K562 (cell line): ENCODE data around the gene EIF2S3. TPM values are rescaled to one million over a fixed set of nuclear protein-coding genes. Genes with fewer than 3 reads are reported as not detected.

ENCODE experiments used
- CXXC5 ChIP-seq: fragments of 250-450 bp; sonication (Bioruptor Pico); IDR thresholded peaks from 2 replicates; pipeline ENCODE4 v1.8.0; 2022; ENCODE audit warnings: inconsistent platforms, mild to moderate bottlenecking, moderate library complexity
- EGR1 ChIP-seq: fragments of 450-650 bp; conservative IDR thresholded peaks from 2 replicates; pipeline ENCODE4 v1.6.1; 2017; ENCODE audit warnings: mild to moderate bottlenecking
- FIP1L1 ChIP-seq: fragments of 200-400 bp; formaldehyde crosslinking; IDR thresholded peaks from 2 replicates; pipeline ENCODE4 v1.6.1; 2018; ENCODE audit warnings: mild to moderate bottlenecking, low read depth, low read length; ENCODE audit not compliant: poor library complexity, severe bottlenecking
- FOSL1 ChIP-seq: fragments of 200-800 bp; sonication (Bioruptor generic); conservative IDR thresholded peaks from 2 replicates; pipeline ENCODE4 v1.6.1; 2016; ENCODE audit warnings: missing genetic modification characterization, missing compliant biosample characterization
- FOXA3 ChIP-seq, 2 experiments: fragments of 450-650 bp in 1 of 2; sonication (generic) in 1 of 2; formaldehyde crosslinking; IDR thresholded peaks in 1 of 2; conservative IDR thresholded peaks in 1 of 2; 2 replicates each; pipeline versions ENCODE4 v1.4.0 to v1.8.0; 2020 to 2022; ENCODE audit warnings: mild to moderate bottlenecking in 2 of 2, missing genetic modification reagents in 1 of 2
- KAT8 ChIP-seq: fragments of 450-650 bp; IDR thresholded peaks from 2 replicates; pipeline ENCODE4 v1.6.1; 2016; ENCODE audit warnings: low read depth, mild to moderate bottlenecking
- MBD2 ChIP-seq: sonication (generic); IDR thresholded peaks from 2 replicates; pipeline ENCODE4 v1.6.1; 2016; ENCODE audit warnings: low read depth, borderline replicate concordance
- NFRKB ChIP-seq: fragments of 450-650 bp; IDR thresholded peaks from 2 replicates; pipeline ENCODE4 v1.6.1; 2016; ENCODE audit warnings: low read depth
- U2AF1 ChIP-seq: fragments of 200-400 bp; formaldehyde crosslinking; optimal IDR thresholded peaks from 2 replicates; pipeline ENCODE3; 2017; ENCODE audit warnings: mild to moderate bottlenecking, low read depth, low read length, moderate library complexity
- ZC3H4 ChIP-seq: sonication (generic); formaldehyde crosslinking; IDR thresholded peaks from 2 replicates; pipeline ENCODE4 v1.9.0; 2021; ENCODE audit warnings: missing genetic modification reagents, borderline replicate concordance
- ZNF140 ChIP-seq: fragments of 250-450 bp; sonication (Bioruptor Pico); IDR thresholded peaks from 2 replicates; pipeline ENCODE4 v1.8.0; 2021; ENCODE audit warnings: moderate library complexity, mild to moderate bottlenecking, inconsistent platforms
- ZNF263 ChIP-seq: sonication (generic); formaldehyde crosslinking; IDR thresholded peaks from 2 replicates; pipeline ENCODE4 v1.8.0; 2022; ENCODE audit warnings: mild to moderate bottlenecking, missing genetic modification reagents, borderline replicate concordance
- ZNF384 ChIP-seq: IDR thresholded peaks from 2 replicates; pipeline ENCODE4 v1.6.1; 2012; ENCODE audit warnings: low read depth, low read length, improper control_type of control experiment
- ZNF57 ChIP-seq: fragments of 450-650 bp; formaldehyde crosslinking; IDR thresholded peaks from 2 replicates; pipeline ENCODE4 v1.4.0; 2020; ENCODE audit warnings: mild to moderate bottlenecking, moderate library complexity
- polyA plus RNA-seq, 8 experiments: library from polyadenylated mRNA; depleted of rRNA in 4 of 8; stranded (reverse) in 5 of 8; unstranded in 3 of 8; fragments of >200 nt; fragmentation: Nextera tagmentation in 2 of 8; fragmentation: Illumina TruSeq in 1 of 8; extraction: Ambion mirVana in 2 of 8; extraction: Trizol in 1 of 8; gene quantifications; 2 replicates each; pipeline versions ENCODE4 v1.2.1 to v1.2.3, GENCODE V29; 2011 to 2014; ENCODE audit warnings: inconsistent platforms in 1 of 8, missing spikeins in 1 of 8
- total RNA-seq, 7 experiments: library from RNA; depleted of rRNA in 6 of 7; stranded (reverse); fragments of >200 nt in 6 of 7; fragmentation: Illumina TruSeq in 2 of 7; extraction: Trizol in 2 of 7; gene quantifications; 2 replicates each; pipeline versions ENCODE4 v1.2.1 to v1.2.3, GENCODE V29; 2011 to 2021; ENCODE audit warnings: low replicate concordance in 1 of 7
- TF ChIP-seq, protein P1 (sequence below): fragments of 250-450 bp; sonication (Bioruptor Pico); IDR thresholded peaks from 2 replicates; pipeline ENCODE4 v1.5.0; 2020; ENCODE audit warnings: mild to moderate bottlenecking
- TF ChIP-seq, protein P2 (sequence below), 2 experiments: IDR thresholded peaks in 1 of 2; conservative IDR thresholded peaks in 1 of 2; 2 replicates each; pipeline ENCODE4 v1.6.1; 2016; ENCODE audit warnings: low read depth in 2 of 2, mild to moderate bottlenecking in 1 of 2, missing compliant biosample characterization in 1 of 2, missing genetic modification characterization in 1 of 2, moderate library complexity in 1 of 2
- TF ChIP-seq, protein P3 (sequence below): sonication (generic); formaldehyde crosslinking; IDR thresholded peaks from 2 replicates; pipeline ENCODE4 v1.8.0; 2022; ENCODE audit warnings: mild to moderate bottlenecking, missing genetic modification reagents

Gene EIF2S3
- total and polyA plus RNA-seq, 9 of the 15 experiments (the other 6 are each of a cell fraction or from before 2014, with no cell fraction given): 148 to 439 (median 275) TPM

DNA sequence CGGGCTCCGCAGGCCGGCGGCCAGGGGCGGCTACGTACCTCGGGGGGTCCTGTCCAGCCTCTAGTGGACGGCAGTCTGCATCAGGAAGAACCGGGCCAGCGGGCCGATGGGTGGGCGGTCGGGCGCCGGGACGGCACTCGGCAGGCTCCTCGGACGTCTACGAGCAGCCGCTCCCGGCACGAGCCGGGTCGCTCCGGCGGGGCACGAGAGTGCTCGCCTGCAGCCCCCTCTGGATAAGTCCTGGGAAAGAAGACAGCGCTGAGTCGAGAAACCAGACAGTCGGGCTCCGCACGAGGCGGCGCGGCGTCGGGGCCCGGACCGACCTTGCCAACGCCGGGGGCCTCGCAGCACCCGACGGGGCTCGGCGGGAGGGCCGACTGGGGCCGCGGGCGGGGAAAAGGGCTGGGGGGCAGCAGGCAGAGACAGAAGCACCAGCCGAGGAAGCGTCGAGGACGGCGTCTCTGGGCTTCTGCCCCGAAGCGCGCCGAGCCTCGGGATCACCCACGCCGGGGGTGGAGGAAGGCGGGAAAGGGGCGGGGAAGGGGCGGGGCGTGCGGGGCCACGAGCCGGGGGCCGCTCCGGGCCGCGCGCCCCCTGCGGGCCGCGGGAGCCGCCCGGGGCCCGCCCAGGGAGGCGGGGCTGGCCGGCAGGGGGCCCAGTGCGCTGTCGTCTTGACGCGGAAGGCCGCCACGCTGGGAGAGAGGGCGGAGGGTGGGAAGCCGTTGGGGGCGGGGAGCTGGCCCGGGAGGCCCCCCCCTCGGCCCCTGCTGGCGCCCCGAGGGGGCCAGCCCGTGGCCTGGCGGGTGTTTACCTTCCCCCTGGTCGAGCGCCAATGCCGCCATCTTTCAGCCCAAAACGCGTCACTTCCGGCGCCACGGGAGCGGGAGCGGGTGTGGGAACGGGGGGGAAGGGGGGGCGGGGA, 29.7 kb upstream of the EIF2S3 start (continued):
- TF ChIP-seq, protein P1, sequence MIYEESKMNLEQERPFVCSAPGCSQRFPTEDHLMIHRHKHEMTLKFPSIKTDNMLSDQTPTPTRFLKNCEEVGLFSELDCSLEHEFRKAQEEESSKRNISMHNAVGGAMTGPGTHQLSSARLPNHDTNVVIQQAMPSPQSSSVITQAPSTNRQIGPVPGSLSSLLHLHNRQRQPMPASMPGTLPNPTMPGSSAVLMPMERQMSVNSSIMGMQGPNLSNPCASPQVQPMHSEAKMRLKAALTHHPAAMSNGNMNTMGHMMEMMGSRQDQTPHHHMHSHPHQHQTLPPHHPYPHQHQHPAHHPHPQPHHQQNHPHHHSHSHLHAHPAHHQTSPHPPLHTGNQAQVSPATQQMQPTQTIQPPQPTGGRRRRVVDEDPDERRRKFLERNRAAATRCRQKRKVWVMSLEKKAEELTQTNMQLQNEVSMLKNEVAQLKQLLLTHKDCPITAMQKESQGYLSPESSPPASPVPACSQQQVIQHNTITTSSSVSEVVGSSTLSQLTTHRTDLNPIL (CRISPR knock-in tag): no peak
- TF ChIP-seq MBD2: peak; percentile 20; the same call in 1 of the 2 replicates
- peak; percentile 57 for TF ChIP-seq U2AF1
- no peak for TF ChIP-seq KAT8
- TF ChIP-seq FOXA3 (CRISPR knock-in tag; conservative IDR thresholded peaks at IDR 0.05 in 1 of 2, IDR thresholded peaks at IDR 0.05 in 1 of 2): peak in 1 of 2 experiments; percentile 54; a peak in 2 of 4 replicates
- no peak for TF ChIP-seq ZNF140 (CRISPR knock-in tag)
- no peak for TF ChIP-seq FOSL1 (tag)
- no peak for TF ChIP-seq NFRKB
- TF ChIP-seq, protein P2, sequence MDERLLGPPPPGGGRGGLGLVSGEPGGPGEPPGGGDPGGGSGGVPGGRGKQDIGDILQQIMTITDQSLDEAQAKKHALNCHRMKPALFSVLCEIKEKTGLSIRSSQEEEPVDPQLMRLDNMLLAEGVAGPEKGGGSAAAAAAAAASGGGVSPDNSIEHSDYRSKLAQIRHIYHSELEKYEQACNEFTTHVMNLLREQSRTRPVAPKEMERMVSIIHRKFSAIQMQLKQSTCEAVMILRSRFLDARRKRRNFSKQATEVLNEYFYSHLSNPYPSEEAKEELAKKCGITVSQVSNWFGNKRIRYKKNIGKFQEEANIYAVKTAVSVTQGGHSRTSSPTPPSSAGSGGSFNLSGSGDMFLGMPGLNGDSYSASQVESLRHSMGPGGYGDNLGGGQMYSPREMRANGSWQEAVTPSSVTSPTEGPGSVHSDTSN (CRISPR knock-in tag; IDR thresholded peaks at IDR 0.05; ENCODE audit: low read depth): no peak
- TF ChIP-seq, protein P2 (tag; conservative IDR thresholded peaks at IDR 0.05; ENCODE audit: low read depth): no peak
- TF ChIP-seq EGR1: peak; percentile 79
- TF ChIP-seq ZNF57: no peak
- TF ChIP-seq, protein P3, sequence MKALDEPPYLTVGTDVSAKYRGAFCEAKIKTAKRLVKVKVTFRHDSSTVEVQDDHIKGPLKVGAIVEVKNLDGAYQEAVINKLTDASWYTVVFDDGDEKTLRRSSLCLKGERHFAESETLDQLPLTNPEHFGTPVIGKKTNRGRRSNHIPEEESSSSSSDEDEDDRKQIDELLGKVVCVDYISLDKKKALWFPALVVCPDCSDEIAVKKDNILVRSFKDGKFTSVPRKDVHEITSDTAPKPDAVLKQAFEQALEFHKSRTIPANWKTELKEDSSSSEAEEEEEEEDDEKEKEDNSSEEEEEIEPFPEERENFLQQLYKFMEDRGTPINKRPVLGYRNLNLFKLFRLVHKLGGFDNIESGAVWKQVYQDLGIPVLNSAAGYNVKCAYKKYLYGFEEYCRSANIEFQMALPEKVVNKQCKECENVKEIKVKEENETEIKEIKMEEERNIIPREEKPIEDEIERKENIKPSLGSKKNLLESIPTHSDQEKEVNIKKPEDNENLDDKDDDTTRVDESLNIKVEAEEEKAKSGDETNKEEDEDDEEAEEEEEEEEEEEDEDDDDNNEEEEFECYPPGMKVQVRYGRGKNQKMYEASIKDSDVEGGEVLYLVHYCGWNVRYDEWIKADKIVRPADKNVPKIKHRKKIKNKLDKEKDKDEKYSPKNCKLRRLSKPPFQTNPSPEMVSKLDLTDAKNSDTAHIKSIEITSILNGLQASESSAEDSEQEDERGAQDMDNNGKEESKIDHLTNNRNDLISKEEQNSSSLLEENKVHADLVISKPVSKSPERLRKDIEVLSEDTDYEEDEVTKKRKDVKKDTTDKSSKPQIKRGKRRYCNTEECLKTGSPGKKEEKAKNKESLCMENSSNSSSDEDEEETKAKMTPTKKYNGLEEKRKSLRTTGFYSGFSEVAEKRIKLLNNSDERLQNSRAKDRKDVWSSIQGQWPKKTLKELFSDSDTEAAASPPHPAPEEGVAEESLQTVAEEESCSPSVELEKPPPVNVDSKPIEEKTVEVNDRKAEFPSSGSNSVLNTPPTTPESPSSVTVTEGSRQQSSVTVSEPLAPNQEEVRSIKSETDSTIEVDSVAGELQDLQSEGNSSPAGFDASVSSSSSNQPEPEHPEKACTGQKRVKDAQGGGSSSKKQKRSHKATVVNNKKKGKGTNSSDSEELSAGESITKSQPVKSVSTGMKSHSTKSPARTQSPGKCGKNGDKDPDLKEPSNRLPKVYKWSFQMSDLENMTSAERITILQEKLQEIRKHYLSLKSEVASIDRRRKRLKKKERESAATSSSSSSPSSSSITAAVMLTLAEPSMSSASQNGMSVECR: peak; percentile 69
- TF ChIP-seq CXXC5: 0 out of 2 replicates have a peak, but pooled peaks have one; percentile 35
- peak; percentile 68; the same call in 1 of the 2 replicates for TF ChIP-seq ZNF263 (CRISPR knock-in tag)
- TF ChIP-seq ZC3H4 (CRISPR knock-in tag): peak; percentile 89; the same call in 1 of the 2 replicates
- peak; percentile 94 for TF ChIP-seq FIP1L1
- no peak for TF ChIP-seq ZNF384
